Measurements from ENCODE around the gene ABTB1.
A peak's percentile ranks its signal among the peaks of the same experiment; 100 is the strongest.
"Not testable (repeated sequence)": the region's sequence is repeated elsewhere in the genome, so short reads cannot be mapped to it uniquely, and the experiment has no call there.

ABTB1 gene

DNA sequence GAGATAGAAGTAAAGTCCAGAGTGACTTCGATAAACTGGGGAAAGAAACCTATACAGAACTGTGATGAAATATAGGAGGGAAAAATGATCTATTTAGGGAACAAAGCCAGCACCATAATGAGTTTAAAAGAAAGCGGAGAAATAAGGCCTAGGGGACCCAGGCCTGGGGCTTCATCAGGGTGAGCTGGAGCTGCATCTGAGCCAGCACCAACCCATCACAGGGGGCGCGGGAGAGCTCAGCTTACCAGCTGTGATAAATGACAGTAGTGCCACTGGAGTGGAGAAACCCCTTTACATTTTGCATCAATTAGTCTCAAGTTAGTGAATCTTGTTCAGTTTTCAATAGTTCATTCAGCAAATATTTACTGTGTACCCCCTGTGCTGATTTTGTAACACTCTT lies 22.5 kb upstream of the ABTB1 start:
- DNase-seq = no peak

GRCh38 chr3:127651516-127652172 lies 21.1 kb upstream of the ABTB1 start:
- DNase-seq = no peak

DNA sequence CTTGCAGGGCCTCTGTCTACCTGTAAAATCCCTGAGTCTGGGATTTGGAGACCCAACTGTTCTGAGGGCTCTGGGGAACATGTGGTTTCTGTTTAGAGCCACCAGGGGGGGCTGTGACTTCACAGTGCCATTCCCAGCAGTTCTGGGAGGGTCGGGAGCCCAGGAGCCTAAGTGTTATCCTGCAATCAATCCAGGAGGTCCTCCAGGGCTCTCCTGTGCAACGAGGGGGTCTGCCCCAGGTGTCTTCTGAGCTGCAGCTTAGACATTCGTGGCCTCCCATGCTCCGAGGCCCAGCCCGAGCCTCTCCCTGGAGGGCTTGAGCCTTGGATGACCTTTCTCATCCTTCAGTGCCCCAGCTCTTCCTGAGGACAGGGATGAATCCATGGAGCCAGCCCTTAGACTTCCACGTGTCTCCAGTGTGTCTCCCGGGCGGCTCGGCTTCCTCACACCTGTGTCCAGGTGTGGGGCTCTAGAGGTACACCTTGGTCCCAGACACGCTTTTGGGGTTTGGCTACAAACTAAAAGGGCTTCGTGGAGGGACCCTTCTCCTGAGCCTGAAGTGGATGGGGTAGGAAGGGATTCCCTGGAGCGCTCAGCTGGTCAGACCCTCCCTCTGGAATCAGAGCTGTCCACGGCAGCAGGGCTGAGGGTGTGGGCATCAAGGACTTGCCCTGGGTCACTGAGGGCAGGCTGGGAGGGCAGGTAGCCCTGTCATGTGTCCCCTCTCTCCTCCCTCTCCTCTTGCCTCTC lies 20.3 kb upstream of the ABTB1 start:
- DNase-seq = peak; percentile 34 to 48

GRCh38 chr3:127654374-127654773 lies 18.4 kb upstream of the ABTB1 start:
- DNase-seq = no peak

DNA sequence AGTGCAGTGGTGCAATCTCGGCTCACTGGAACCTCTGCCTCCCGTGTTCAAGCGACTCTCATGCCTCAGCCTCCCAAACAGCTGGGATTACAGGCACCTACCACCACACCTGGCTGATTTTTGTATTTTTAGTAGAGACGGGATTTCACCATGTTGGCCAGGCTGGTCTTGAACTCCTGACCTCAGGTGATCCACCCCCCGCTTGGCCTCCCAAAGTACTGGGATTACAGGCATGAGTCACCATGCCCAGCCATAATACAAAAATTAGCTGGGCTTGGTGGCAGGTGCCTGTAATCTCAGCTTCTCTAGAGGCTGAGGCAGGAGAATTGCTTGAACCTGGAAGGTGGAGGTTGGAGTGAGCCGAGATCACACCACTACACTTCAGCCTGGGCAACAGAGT lies 17.8 kb upstream of the ABTB1 start:
- DNase-seq = not testable (repeated sequence)

DNA sequence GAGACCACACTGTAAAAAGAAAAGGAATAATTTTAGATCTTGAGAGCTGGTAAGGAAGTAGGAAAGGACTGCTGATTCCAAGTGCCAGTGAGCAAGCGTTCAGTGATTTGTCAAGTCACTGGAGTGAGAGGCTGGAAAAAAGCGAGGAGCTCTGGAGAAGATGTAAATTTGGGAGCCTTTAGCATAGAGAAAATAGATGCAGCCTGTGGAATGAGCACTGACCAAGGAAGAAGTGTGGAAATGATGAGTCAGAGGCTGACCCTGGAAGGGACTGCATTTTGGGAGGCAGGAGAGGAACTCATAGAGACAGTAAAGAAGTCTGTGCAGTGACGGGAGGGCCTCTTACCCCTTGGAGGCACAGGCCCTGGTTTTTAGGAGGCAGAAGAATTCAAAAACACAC lies 17.1 kb upstream of the ABTB1 start:
- no peak for DNase-seq

- no peak for DNase-seq
Measured at GRCh38 chr3:127656906-127657305, 15.8 kb upstream of the ABTB1 start.

GRCh38 chr3:127658234-127658633 lies 14.5 kb upstream of the ABTB1 start:
- no peak for DNase-seq

GRCh38 chr3:127660621-127661251 lies 12.0 kb upstream of the ABTB1 start:
- DNase-seq = no peak

DNA sequence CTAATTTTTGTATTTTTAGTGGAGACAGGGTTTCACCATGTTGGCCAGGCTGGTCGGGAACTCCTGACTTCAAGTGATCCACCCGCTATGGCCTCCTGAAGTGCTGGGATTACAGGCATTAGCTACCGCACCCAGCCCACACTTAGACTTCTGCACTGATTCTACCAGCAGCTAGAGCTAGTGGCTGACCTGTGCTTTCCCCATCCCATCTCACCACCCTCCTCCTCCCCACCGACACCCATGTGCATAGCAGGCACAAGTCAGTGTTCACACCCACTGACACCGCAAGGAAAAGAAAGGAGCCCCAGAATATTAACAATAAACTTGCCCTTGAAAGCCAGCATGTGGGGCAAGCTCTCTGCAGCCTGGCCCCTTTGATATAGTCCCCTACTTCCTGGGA lies 11.2 kb upstream of the ABTB1 start:
- DNase-seq = no peak

GRCh38 chr3:127662001-127662469 lies 10.7 kb upstream of the ABTB1 start:
- DNase-seq = no peak

GRCh38 chr3:127663151-127663550 lies 9.6 kb upstream of the ABTB1 start:
- DNase-seq = no peak

DNA sequence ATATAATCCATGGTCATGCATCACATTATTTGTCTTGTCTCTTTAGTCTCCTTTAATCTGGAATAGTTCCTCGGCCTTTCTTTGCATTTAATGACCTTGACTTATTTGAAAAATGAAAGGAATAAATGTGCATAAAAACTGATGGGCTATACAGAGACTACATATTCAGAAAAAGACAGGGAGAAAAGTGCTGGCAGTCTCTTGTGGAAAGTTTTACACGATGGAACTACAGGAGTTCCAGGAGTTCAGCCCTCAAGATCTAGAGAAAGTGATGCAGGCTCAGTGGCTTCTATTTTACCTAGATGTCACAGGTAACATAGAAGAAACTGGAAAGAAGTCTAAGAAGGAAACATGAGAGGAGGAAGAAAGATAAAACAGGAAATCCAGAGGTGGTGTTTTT lies 7.6 kb upstream of the ABTB1 start:
- no peak for DNase-seq

DNA sequence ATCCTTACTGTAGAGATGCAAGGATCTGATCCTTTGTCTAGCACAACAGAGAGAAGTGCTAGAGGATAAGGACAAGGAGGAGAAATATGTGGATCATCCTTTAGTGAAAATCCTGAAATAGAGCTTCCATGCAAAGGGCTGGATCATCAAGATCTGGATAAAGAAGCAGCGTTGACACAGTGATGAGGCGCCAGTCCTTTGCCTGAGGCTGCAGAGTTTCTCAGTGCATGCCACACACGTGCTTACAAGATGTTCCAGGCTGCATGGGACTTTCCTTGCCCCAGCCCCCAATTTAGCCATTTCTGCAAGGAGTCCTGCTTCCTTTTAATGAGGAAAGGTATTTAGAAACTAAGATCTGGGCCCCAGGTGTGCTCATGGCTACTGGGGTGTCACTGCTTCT lies 7.2 kb upstream of the ABTB1 start:
- DNase-seq = no peak

GRCh38 chr3:127666676-127667075 lies 6.1 kb upstream of the ABTB1 start:
- DNase-seq = no peak

GRCh38 chr3:127667119-127667681 lies 5.6 kb upstream of the ABTB1 start:
- no peak for DNase-seq

GRCh38 chr3:127668906-127669305 lies 3.8 kb upstream of the ABTB1 start:
- DNase-seq = no peak

DNA sequence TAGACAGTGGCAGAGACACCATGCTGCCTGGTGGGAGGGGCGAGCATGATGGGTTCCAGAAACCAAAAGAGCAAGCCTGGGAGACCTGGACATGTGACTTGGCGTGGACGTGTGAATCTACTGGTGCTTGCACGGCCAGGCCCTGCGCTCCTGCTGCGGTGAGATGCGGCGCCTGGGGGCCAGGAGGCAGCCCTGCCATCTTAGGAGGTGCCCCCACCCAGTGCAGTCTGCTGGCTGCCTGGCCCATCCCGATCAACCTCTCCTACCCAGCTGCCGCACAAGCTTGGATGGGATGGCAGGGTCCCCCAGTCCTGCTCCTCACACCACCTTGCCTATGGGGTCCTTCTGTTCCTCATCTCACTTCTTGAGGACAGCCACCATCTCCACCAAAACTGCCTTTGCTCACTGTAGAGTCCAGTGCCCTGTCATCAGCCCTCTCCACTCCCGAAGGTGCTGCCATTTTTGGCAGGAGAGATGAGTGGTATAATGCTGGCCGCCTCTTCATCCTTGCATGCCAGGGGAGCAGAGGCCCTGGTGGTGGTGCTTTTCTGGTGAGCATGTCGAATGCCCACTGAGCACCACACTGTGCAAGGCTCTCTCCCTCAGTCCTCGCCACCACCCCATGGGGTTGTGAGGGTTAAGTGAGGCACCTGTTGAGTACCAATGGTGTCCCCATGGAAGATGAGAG lies 3.1 kb upstream of the ABTB1 start:
- no peak for DNase-seq

- DNase-seq = no peak
Measured at GRCh38 chr3:127670229-127670559, 2.6 kb upstream of the ABTB1 start.

GRCh38 chr3:127670761-127671522 lies 1.8 kb upstream of the ABTB1 start:
- no peak for DNase-seq

GRCh38 chr3:127671523-127672428 lies 976 bp upstream of the ABTB1 start:
- DNase-seq = peak; percentile 38 to 46
